Renal cortical epithelial cell (primary cell): ENCODE data around the gene NCAM2. TPM values are rescaled to one million over a fixed set of nuclear protein-coding genes. Genes with fewer than 3 reads are reported as not detected.
"Not testable (repeated sequence)": the region's sequence is repeated elsewhere in the genome, so short reads cannot be mapped to it uniquely, and the experiment has no call there.

ENCODE experiments used
- DNase-seq: peaks from one replicate; pipeline ENCODE4 v3.0.0-alpha.2; 2011; ENCODE audit warnings: low read depth
- total RNA-seq: library from RNA; depleted of rRNA; stranded (reverse); fragments of >200 nt; gene quantifications from 2 replicates; pipeline ENCODE4 v1.2.3, GENCODE V29; 2014

The NCAM2 gene
- total RNA-seq, 1 donor from 2014 or later, result 0.10 TPM

- DNase-seq, result no peak
Measured at GRCh38 chr21:21309510-21309909, 311.3 kb downstream of the NCAM2 start.

GRCh38 chr21:21324297-21324696, 326.1 kb downstream of the NCAM2 start:
- no peak for DNase-seq

GRCh38 chr21:21332492-21332891, 334.3 kb downstream of the NCAM2 start:
- DNase-seq, result no peak

- DNase-seq, result no peak
Measured at GRCh38 chr21:21341041-21341440, 342.8 kb downstream of the NCAM2 start.

- DNase-seq, result no peak
Measured at GRCh38 chr21:21345296-21345695, 347.1 kb downstream of the NCAM2 start.

GRCh38 chr21:21345872-21346271, 347.7 kb downstream of the NCAM2 start:
- no peak for DNase-seq

- DNase-seq, result no peak
Measured at GRCh38 chr21:21366277-21366676, 368.1 kb downstream of the NCAM2 start.

- DNase-seq, result no peak
Measured at GRCh38 chr21:21367583-21367982, 369.4 kb downstream of the NCAM2 start.

- no peak for DNase-seq
Measured at GRCh38 chr21:21373969-21374368, 375.8 kb downstream of the NCAM2 start.

GRCh38 chr21:21383126-21383525, 384.9 kb downstream of the NCAM2 start:
- DNase-seq, result no peak

- DNase-seq, result no peak
Measured at GRCh38 chr21:21384977-21385376, 386.8 kb downstream of the NCAM2 start.

GRCh38 chr21:21385404-21385803, 387.2 kb downstream of the NCAM2 start:
- DNase-seq, result no peak

- DNase-seq, result no peak
Measured at GRCh38 chr21:21387916-21388315, 389.7 kb downstream of the NCAM2 start.

- no peak for DNase-seq
Measured at GRCh38 chr21:21394064-21394463, 395.9 kb downstream of the NCAM2 start.

GRCh38 chr21:21396424-21396823, 398.2 kb downstream of the NCAM2 start:
- DNase-seq, result no peak

GRCh38 chr21:21397464-21397863, 399.3 kb downstream of the NCAM2 start:
- no peak for DNase-seq

GRCh38 chr21:21401444-21401843, 403.2 kb downstream of the NCAM2 start:
- DNase-seq, result no peak

- not testable (repeated sequence) for DNase-seq
Measured at GRCh38 chr21:21402187-21402586, 404.0 kb downstream of the NCAM2 start.

- not testable (repeated sequence) for DNase-seq
Measured at GRCh38 chr21:21404261-21404660, 406.1 kb downstream of the NCAM2 start.

GRCh38 chr21:21406921-21407320, 408.7 kb downstream of the NCAM2 start:
- no peak for DNase-seq

GRCh38 chr21:21412096-21412495, 413.9 kb downstream of the NCAM2 start:
- DNase-seq, result no peak

GRCh38 chr21:21415741-21416140, 417.5 kb downstream of the NCAM2 start:
- DNase-seq, result no peak

GRCh38 chr21:21434944-21435343, 436.7 kb downstream of the NCAM2 start:
- no peak for DNase-seq

- DNase-seq, result no peak
Measured at GRCh38 chr21:21436012-21436534, 437.9 kb downstream of the NCAM2 start.

GRCh38 chr21:21439761-21440160, 441.6 kb downstream of the NCAM2 start:
- DNase-seq, result no peak
